GM21825 (cell line): ENCODE results near the gene GRHPR.
A peak's percentile ranks its signal among the peaks of the same experiment; 100 is the strongest.

ENCODE experiments used
- ATAC-seq: cut with Tn5 transposase; IDR thresholded peaks from one replicate; pipeline ENCODE4 v1.9.1; 2021; ENCODE audit warnings: mild to moderate bottlenecking, moderate library complexity; ENCODE audit not compliant: unreplicated experiment

The GRHPR gene

DNA sequence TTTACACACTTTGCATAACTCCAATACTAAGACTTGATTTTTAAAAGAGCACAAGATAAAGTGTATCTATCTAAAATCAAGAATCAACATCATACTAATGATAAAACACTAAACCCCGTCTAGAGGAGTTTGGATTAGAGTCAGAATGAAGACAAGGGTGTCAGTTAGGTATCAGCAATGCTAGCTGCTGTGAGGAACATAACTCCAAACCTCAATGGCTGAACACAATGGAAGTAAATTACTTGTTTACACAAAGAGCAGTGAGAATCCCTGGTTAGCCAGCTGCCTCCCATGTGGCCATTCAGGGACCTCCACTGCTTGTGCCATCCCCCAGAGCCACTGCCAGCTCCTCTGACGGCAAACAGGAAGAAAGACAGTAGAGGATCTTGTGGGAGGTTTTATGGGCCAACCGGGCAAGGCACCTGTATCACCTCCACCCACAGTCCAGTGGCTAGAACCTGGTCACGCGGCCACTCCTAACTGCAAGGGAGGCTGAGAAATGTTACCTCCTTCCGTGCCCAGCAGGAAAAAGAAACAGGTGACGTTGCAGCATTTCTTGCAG, 24.0 kb upstream of the GRHPR start:
- no peak for ATAC-seq

- ATAC-seq = no peak
Observed at GRCh38 chr9:37399336-37399735, 23.2 kb upstream of the GRHPR start.

GRCh38 chr9:37404590-37404989, 17.9 kb upstream of the GRHPR start:
- ATAC-seq = no peak

GRCh38 chr9:37405350-37405749, 17.1 kb upstream of the GRHPR start:
- ATAC-seq = no peak

GRCh38 chr9:37405764-37406380, 16.6 kb upstream of the GRHPR start:
- no peak for ATAC-seq

DNA sequence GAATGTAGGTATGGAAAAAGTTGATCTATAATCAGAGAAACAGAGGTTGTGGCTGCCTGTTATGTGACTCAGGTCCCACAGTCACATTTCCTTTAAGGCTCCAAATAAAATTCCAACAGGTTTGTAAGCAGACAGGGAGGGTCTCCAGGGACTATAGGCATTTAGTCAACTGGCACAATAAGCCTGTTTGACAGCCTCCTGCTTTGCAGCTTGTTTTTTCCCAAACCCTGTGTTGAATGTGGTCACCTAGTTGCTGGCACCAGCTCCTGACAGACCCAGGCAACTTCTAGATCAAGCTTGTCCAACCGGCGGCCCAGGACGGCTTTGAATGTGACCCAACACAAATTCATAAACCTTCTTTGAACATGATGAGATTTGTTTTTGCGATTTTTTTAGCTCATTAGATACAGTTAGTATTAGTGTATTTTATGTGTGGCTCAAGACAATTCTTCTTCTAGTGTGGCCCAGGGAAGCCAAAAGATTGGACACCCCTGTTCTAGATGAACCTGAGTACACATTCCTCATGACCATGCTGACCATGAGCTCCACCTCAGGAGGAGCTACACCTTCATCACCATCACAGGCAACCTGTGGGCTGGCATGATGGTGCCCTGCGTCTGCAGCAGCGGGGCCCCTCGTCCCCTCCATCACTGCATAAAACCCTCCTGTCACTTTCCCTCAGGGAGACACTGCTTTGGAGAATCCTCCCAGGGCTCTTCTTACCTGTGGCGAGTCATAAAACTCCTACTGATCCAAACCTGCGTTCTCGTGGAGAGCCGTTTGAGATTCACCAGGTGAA, 15.7 kb upstream of the GRHPR start:
- no peak for ATAC-seq

DNA sequence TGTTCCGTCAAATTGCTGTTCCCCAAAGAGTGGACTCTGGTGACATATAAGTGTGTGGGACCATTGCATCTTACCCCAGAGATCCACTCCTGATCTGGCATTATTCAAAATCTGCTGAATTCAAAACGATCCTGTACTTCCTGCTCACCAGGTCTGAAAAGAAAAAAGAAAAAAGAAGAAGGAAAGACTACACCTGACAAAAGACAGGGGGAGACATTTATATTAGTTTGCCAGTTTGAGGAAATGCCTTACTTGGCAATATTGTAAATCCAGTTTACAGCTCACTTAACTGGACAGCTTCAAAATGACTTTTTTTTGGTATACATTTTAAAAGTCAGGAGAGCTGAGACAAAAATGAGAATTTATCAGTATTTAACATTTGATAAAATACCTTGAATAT, 15.0 kb upstream of the GRHPR start:
- ATAC-seq = no peak

- ATAC-seq = peak; percentile 86
Observed at GRCh38 chr9:37408933-37409710, 13.4 kb upstream of the GRHPR start.

- ATAC-seq = no peak
Observed at GRCh38 chr9:37410354-37410861, 12.1 kb upstream of the GRHPR start.

DNA sequence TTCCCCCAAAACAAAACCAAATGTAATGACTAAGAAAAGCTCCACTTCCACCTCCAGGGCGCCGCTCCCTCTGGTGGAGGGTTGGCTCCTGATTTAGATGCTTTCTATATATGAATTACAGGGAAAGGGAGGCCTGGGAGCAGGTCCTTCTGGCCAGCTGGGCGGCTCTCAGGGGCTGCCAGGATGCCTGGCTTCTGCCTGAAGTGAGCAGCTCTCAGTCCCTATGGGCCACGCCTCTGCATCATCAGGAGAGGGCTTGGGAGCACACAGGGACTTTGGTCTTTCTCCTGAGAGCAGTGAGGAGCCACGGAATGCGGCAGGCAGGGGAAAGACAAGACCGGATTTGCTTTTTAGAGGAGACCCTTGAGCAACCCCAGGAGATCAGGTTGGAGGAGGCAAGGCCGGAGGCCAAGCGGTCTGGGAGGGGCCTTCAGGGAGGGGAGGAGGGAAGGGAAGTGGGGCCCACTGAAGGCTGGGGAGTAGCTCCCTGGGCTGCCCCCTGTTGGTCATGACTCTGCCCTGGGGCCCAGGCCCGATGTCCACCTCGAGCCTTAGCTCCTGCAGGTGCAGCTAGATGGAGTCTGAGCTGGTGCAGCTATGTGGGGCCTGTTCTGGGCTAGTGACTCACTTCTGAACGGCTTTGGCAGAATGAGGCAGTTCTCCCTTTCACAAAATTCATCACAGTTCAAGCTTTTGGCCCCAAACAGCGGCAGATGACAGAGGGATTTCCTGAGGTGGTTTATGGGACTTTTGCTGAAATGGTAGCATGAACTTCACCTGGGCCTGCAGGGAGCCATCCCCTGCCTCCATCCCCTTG, 11.3 kb upstream of the GRHPR start:
- peak; percentile 20 for ATAC-seq

DNA sequence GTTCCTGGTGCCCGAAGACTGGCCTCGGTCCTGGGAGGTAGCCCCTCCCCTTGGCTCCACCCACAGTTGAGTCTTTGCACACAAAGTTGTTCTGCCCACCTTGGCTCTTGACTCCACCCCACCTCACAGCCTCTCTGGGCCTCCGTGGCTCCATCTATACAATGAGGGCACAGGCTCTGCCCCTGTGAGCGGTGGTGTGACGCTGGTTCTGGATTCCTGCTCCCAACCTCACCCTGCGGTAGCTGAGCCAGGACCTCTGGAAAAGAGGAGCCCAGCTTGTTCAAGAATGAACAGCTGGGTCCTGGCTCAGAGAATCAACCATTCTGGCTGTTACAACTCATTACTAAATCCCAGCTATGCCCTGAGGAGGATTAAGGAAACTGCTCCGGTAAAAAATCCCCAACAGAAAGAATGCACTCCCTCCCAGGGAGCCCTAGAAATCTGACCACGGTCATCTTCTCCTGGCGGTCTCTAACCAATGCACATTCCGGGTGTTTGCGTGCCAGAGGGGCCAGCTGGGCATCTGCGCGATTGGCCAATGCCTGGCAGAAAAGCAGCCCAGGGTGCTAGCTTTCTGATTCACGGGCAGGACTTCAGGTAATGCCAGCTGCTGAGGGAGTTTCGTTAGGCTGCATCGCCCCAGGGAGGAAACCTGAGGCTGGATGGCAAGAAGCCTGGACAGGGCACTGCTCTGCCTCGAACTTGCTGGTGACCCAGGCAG, 9.9 kb upstream of the GRHPR start:
- ATAC-seq = no peak

- no peak for ATAC-seq
Observed at GRCh38 chr9:37413311-37413710, 9.2 kb upstream of the GRHPR start.

- ATAC-seq = no peak
Observed at GRCh38 chr9:37414503-37414943, 8.0 kb upstream of the GRHPR start.

DNA sequence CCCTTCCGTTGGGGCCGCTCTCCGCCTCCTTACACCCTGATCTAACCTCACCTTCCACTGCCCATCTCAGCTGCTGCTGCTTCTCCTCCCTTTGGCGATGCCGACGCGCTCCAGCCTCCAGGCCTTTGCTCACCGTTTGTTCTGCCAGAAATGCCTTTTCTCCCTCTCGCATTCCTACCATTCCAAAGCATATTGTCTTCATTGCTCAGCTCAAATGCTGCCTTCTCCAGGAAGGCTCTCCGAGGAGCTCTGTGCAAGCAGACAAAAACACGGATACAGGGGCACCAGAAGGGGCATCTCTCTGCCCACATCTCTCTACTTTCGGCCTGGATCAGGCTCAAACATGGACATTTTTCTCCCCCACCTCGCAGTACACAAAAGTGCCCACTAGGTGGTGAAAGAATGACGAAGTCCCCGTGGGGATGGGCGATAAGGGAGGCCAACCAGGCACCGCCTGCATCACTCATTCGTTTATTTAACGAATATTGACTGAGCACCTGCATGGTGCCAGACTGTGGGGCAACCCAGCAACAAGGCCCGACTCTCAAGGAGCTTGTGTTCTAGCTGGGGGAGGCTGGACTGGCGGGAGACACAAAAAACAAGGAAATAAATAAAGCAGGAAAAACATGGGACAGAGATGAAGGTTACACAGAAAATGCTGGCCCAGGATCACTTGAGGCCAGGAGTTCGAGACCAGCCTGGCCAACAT, 7.3 kb upstream of the GRHPR start:
- ATAC-seq = no peak

- ATAC-seq = no peak
Observed at GRCh38 chr9:37417252-37417803, 5.2 kb upstream of the GRHPR start.

DNA sequence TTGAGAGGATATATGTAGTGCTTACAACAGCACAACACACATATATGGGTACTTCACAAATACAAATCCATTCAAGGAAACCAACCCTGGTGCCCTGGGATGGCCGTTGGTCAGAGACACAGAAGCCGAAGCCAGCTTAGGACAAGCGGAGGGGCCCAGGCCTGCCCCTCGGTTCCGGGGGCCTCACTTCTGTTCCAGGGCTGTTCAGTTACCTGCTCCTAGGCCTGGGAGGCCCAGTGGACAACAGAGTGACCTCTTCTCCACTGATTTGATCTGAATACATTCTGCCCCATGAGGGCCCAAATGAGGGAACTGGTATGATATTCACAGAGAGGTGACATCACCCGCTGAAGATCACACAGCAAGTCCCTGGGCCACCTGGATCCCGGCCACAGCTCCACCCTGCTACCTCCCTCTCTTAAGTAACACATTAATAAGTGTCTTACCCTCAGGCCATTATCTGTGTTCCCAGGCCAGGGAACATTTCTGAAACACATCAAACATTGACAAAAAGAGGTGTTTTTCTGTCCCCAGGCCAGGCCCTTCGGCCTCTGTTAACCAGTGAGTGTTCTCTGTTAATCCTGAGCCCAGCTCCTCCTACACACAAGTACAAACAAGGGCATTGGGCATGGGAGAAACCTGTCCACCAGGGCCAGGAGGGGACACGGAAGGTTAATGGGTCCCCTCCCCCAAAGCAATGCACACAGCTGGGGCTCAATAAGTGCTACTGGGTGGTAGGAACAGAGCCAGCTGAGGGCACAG, 4.5 kb upstream of the GRHPR start:
- ATAC-seq = no peak

- ATAC-seq = no peak
Observed at GRCh38 chr9:37419204-37419603, 3.3 kb upstream of the GRHPR start.
